NCI-H128 (cell line): ENCODE results near the gene BRME1.
"Not testable (repeated sequence)": the region's sequence is repeated elsewhere in the genome, so short reads cannot be mapped to it uniquely, and the experiment has no call there.

Experiments
- DNase-seq: peaks from one replicate; lab custom pipeline; 2025; ENCODE audit not compliant: unreplicated experiment; lab: John Stamatoyannopoulos, UW

BRME1 gene

DNA sequence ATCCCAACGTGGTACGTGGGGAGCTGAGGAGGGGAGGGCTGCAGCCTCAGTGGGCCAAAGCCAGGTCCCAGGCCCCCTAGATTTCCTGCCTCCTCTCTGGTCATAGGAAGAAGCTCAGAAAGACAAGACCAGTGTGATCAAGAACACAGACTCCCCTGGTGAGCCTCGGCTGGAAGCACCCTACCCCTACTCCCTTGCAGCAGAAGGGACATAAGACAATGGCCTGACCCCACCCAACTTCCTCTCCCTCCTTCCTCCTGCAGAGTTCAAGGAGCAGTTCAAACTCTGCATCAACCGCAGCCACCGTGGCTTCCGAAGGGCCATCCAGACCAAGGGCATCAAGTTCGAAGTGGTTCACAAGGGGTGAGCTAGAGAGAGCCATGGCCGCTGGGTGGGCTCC is 20.8 kb upstream of the BRME1 start:
- no peak for DNase-seq

DNA sequence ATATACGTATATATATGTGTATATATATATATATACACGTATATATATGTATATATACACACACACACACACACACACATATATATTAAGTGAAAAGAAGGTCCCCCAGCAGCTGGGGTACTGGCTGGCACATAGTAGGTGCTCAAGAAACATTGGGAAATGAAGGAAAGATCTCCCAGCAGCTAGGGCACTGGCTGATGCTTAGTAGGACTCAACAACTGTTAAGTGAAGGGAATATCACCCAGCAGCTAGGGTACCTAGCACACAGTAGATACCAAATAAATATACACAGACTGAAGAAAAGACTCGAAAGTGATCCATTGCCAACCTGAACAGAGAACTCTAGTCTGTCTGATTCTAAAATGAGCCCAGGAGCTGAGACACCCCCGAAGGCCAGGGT is 20.1 kb upstream of the BRME1 start:
- DNase-seq, result no peak

DNA sequence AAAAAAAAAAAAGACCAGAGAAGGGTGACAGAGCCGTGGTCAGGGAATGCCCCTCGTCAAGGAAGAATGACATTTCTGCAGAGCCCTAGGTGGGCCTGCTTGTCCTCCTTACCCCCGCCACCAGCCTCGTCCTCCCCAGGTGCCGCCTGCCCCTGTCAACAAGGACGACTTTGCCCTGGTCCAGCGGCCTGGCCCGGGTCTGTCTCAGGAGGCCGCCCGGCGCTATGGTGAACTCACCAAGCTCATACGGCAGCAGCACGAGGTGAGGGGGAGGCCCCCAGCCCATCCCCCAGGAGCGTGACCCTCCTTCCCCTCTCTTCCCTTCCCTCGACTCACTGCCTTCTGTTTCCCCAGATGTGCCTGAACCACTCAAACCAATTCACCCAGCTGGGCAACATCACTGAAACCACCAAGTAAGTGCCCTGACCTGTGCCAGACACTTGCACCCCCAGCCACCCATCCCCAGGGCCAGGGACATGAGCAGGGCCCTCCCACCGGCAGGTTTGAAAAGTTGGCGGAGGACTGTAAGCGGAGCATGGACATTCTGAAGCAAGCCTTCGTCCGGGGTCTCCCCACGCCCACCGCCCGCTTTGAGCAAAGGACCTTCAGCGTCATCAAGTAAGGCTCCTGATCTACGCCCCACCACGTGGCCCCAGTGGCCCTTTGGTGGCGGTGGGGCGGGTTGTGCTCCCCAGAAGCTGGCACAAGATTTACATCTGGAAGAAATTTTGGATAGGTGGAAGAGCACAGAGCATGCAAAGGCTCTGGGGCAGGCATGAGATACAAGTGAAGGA is 17.5 kb upstream of the BRME1 start:
- no peak for DNase-seq

DNA sequence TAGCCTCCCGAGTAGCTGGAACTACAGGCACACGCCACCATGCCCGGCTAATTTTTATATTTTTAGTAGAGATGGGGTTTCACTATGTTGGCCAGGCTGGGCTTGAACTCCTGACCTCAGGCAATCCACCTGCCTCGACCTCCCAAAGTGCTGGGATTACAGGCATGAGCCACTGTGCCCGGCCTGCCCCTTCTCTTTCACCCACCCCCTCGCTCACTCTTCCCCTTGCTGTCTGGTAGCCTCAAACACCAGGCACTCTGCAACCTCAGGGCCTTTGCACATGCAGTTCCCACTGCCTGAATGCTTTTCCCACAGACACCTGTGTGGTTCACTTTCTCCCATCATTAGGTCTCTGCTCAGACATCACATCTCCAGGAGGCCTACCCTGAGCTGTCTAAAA is 16.2 kb upstream of the BRME1 start:
- DNase-seq, result not testable (repeated sequence)

DNA sequence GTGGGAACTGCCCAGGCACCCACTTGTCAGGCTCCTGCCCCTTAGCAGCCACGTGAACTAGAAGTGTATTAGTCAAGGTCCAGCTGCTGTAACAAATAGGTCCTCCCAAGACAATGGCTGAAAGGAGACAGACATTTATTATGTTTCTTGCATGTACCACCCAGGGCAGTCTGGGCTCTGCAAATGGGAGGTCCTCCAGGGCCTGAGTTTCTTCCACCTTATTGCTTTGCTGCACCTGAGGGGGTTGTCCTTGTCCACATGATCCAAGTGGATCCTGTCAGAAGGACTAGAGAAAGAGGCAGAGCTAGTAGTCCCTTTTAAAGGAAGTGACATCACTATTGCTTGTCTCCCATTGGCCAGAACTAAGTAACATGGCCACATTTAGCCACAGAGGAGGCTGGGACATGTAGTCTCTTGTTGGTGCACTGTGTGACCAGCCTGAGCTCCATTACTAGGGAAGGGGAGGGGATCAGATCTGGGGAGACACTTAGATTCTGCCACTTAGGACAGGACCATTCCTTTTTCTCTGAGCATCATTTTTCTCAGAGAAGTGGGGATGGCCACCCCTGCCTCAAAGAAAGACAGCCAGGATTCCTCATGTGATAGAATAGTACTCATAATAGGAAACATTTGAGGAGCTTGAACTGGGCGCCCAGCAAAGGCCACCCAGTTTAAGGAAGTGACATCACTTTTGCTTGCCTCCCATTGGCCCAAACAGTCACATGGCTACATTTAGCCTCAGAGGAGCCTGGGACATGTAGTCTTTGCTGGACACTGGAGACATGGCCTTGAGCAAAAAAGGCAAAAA is 15.2 kb upstream of the BRME1 start:
- no peak for DNase-seq

DNA sequence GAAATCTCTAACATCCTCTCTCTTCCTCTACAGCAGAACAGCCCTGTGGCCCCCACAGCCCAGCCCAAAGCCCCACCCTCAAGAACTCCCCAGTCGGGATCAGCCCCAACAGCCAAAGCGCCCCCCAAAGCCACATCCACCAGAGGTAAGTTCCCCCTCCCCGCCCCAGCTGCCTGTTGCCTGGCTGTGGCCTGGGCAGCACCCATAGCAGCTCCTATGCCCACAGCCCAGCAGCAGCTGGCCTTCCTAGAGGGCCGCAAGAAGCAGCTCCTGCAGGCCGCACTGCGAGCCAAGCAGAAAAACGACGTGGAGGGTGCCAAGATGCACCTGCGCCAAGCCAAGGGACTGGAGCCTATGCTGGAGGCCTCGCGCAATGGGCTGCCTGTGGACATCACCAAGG is 14.6 kb upstream of the BRME1 start:
- DNase-seq, result no peak

DNA sequence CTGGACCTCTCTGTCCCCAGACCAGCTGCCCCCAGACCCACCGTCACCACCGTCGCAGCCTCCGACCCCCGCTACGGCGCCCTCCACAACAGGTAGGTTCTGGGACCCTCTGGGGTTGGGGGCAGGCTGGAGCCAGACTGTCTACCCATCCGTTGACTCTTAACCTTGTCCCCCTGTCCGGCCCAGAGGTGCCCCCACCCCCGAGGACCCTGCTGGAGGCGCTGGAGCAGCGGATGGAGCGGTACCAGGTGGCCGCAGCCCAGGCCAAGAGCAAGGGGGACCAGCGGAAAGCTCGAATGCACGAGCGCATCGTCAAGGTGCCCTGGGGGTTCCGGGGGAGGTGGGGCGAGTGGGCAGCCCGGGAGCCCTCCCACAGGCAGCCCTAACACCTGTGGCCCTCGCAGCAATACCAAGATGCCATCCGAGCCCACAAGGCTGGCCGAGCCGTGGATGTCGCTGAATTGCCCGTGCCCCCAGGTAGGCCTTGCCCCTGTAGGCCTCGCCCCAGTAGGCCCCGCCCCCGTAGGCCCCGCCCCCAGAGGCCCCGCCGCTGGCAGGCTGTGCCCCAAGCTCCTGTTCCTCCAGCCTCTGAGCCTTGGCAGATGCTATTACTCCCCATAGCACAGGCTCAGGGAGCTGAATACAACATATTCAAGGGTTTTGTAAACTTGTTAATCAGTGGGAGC is 13.0 kb upstream of the BRME1 start:
- DNase-seq, result no peak

DNA sequence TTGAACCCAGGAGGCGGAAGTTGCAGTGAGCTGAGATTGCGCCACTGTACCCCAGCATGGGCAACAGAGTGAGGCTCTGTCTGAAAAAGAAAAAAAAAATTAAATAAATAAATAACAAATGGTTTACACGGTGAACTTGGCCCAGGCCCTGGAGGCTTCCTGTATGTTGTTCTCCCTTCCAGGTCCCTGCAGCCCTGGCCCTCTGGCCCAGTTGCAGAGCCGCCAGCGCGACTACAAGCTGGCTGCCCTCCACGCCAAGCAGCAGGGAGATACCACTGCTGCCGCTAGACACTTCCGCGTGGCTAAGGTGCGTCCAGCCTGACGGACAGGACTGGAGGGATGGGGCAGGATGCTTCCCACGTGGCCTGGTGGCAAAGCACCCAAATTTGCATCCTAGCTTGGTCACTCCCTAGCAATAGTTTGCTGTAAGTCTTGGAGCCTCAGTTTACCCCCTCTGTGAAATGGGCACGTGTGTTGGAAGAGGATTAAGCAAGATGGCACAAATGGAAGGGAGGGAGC is 12.0 kb upstream of the BRME1 start:
- no peak for DNase-seq

DNA sequence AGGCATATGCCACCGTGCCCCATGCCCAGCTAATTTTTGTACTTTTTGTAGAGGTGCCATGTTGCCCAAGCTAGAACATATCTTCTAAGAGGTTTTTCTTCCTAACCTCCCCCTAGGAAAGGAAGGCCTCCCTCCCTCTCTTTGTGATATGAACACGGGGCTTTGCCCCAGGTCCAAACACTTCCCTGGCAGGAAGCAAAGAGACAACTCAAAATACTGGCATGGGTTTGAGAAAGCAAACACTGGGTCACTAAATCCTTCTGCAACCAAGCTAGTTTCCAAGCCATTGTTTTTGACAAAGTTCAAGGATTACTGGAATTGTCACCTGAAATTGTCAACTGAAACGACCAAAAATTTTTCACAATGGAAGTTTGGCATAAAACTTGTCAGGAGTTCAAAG is 8.9 kb upstream of the BRME1 start:
- no peak for DNase-seq

DNA sequence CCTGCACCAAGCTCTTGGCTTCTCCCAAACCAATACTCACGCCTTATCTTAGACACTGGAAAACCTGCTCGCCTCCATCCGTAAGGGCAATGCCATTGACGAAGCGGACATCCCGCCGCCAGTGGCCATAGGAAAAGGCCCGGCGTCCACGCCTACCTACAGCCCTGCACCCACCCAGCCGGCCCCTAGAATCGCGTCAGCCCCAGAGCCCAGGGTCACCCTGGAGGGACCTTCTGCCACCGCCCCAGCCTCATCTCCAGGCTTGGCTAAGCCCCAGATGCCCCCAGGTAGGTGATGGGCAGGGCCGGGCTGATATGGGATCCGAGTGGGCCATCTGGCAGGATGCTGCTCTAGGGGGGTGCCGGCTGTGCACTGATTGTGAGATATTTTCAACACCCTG is 7.4 kb upstream of the BRME1 start:
- DNase-seq, result no peak

DNA sequence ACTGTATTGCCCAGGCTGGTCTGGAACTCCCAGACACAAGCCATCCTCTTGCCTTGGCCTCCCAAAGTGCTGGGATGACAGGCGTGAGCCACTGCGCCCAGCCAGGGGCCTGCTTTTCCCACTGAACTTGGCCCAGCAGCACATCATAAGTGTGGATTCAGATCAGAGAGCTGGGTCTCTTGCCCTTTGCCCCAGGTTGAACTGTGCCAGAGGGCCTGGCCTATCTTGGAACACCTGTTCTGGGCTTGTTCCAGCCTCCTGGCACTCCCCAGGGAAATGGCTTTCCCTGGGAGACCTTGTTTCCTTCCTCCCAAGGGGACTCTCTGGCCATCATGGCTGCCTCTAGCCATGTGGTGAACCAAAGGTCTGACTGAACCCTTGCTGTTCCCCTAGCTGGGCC is 3.5 kb upstream of the BRME1 start:
- no peak for DNase-seq

DNA sequence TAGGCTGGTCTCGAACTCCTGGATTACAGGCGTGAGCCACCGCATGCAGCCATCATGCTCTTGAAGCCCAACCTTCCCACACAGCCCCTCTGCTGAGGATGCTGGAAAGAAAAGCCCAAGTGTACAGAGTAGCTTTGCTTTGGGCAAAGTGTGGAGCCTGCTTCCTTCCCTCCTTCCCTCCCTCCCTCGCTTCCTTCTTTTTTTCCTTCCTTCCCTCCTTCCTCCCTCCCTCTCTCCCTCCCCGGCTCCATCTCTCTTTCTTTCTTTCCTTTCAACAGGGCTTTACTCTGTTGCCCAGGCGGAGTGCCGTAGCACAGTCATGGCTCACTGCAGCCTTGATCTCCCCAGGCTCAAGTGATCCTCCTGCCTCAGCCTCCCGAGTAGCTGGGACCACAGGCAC is 2.8 kb upstream of the BRME1 start:
- no peak for DNase-seq

DNA sequence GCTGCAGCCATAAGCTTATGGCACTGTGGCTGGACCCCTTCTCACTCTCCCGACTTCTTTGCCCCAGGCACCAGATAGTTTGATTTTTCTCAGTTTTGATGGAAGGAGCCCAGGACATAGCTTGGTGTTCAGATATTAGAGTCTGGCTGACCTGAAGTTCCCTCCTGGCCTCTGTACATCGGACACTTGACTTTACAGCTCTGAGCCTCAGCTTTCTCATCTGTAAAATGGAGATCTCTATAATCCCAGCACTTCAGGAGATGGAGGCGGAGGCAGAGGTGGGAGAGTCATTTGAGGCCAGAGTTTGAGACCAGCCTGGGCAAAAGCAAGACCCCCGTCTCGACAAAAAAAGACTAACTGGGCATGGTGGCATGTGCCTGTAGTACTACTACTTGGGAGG is 993 bp upstream of the BRME1 start:
- no peak for DNase-seq

DNA sequence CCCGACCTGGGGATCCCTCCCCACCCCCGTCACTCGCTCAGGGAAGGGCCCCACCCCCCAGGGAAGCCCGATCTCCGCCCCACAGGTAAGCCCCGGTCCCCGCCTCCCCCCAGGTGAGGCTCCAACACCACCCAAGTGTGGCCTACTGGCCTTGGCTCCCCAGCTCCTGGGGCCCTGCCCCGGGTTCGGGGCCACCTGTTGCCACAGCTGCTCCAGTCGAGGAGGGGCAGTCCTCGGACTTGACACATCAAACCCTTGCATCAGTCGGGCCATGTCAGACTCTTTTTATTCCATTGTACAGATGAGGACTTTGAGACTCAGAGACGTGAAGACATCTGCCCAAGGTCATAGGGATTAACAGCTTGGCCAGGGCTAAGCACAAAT is 596 bp upstream of the BRME1 start:
- DNase-seq, result no peak

DNA sequence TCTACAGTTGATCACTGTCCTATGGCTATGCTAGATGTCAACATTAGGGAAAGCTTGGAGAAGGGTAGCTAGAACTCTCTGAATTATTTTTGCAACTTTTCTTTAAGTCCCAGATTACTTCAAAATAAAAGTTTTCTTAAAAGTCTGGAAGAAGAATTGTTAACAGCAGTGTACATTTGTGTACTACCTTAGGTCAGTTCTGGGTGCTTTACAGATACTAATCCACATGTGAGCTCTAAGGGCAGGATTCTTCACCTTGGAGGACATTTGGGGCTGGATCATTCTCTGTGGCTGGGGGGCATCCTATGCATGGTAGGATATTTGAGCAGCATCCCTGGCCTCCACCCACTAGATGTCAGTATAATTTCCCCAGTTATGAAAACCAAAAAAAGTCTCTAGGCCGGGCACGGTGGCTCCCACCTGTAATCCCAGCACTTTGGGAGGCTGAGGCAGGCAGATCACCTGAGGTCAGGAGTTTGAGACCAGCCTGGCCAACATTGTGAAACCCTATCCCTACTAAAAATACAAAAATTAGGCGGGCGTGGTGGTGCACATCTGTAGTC is 2.8 kb downstream of the BRME1 start:
- DNase-seq, result no peak

DNA sequence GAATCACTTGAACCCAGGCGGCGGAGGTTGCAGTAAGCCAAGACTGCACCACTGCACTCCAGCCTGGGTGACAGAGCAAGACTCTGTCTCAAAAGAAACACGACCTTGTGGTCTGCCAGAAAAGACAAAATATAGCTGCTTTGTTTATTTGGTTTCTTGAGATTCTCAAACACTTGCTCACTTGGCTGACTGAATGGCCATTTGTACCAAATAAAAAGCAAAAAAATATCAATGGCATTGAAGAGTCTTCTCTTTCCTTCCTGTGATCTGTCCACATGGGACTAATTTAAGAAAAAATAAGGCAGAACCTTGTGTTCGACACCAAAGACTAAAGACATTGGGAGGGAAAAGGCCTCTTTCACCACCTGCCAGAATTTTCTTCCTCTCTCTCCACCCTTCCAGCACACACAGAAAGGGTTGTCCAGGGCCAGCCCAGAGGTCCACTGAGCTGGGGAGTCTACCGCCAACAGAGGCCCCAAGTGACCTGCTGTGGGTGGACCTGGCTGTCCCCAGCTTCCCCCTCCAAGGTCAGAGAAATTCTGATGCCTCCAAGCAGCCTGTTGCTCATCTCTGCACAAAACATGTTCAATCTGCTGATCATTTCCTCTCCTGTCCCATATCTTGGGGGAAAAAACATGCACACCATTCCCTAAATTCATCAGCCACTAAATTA is 5.9 kb downstream of the BRME1 start:
- DNase-seq, result no peak

DNA sequence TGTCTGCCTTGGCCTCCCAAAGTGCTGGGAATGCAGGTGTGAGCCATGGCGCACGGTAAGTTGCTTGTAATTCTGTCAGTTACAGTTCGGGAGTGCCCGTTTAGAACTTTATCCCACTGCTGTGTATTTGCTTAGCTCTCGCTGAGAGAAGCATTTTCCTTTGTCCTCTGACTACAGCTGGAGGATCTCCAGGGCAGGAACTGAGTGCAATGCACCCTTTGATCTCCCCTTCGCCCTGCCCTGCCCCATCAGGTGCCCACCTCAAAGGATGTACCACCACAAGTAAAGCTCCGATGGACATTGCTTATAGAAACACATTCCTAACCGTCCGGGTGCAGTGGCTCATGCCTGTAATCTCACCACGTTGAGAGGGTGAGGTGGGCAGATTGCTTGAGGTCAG is 6.5 kb downstream of the BRME1 start:
- DNase-seq, result no peak

DNA sequence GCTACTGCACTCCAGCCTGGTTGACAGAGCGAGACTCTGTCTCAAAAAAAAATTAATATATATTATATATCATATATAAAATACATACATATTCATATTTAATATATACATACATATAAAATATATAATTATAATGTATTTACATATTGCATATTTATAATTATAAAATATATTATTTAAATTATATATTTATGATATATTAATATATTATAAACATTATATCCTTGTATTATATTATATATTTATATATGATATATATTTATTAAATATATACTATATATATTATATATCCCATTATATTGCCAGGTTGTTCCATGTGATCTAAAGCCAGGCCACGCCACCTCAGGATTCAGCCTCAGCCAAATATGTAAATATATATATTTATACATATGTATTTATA is 9.7 kb downstream of the BRME1 start:
- DNase-seq, result no peak

DNA sequence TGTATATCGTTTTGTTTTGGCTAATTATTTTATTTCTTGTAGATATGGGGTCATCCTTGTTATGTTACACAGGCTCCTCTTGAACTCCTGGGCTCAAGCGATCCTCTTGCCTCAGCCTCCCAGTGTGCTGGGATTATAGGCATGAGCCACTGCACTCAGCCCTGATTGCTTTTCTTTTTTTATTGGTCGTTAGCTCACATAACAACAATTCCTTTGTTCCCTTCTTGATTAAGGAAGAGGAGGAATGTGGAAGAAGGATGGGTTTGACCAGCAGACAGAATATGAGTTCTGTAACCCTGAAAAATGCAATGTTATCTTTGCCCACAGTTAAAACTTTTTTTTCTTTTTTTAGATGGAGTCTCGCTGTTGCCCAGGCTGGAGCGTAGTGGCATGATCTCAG is 11.4 kb downstream of the BRME1 start:
- DNase-seq, result no peak

DNA sequence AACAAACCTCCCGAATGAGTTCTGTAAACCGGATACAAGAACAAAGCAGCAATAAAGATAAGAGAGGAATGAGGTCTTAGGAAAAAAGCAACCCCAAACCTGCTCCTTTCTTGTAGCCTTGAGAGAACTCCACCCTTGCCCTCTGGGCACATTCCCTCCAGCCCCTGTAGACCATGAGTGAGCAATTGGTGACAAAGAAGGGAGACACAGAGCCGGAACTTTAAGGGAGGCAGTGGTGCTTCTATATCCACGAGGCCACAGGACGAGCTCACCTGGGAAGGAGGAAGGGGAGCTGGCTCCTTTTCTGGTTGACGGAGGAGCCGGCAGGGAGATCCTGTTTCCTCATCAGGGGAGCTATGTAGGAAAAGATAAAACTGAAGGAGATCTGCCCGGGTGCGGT is 13.0 kb downstream of the BRME1 start:
- DNase-seq, result no peak

DNA sequence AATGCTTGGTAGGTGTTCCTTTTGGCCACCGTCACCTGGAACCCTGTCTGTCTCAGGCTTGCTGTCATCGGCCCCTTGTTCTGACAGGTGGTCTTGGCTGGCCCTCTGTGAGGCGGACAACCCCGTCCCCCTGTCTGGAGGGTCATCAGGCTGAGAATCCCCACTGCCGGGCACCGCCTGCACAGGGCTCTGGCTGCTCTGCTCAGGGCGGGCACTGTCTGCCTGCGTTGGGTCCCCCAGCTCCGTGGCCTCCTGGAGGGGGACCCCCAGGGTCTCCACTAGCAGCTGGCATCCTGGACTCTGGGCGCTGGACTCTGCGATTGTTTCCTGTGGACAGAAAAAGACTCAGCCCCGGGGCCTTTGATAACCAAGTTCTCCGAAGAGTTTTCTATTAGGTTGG is 15.8 kb downstream of the BRME1 start:
- no peak for DNase-seq
